GM12878 (cell line): Measurements from ENCODE around the gene RNF115. TPM values are rescaled to one million over a fixed set of nuclear protein-coding genes. Genes with fewer than 3 reads are reported as not detected.

Source experiments
- ATF2 ChIP-seq: IDR thresholded peaks from 2 replicates; pipeline ENCODE4 v1.6.1; 2012; ENCODE audit warnings: low read length, inconsistent platforms
- BCL11A ChIP-seq: IDR thresholded peaks from 2 replicates; pipeline ENCODE4 v1.6.1; 2011; ENCODE audit warnings: low read depth, low read length
- BHLHE40 ChIP-seq, 2 experiments: fragments of 450-650 bp in 1 of 2; IDR thresholded peaks; 2 replicates each; pipeline ENCODE4 v1.6.1; 2011 to 2017; ENCODE audit warnings: low read depth in 2 of 2, borderline replicate concordance in 1 of 2, improper control_type of control experiment in 1 of 2, low read length in 1 of 2, mild to moderate bottlenecking in 1 of 2
- BMI1 ChIP-seq: fragments of 450-650 bp; IDR thresholded peaks from 2 replicates; pipeline ENCODE4 v1.6.1; 2016; ENCODE audit warnings: mild to moderate bottlenecking, moderate library complexity, borderline replicate concordance
- EGR1 ChIP-seq, 2 experiments: IDR thresholded peaks; 1 replicate in 1 of 2; 2 replicates in 1 of 2; pipeline ENCODE4 v1.6.1; 2011 to 2012; ENCODE audit warnings: low read depth in 2 of 2, low read length in 2 of 2, borderline replicate concordance in 1 of 2, mild to moderate bottlenecking in 1 of 2, moderate library complexity in 1 of 2
- ESRRA ChIP-seq: IDR thresholded peaks from 2 replicates; pipeline ENCODE4 v1.6.1; 2012; ENCODE audit warnings: mild to moderate bottlenecking, low read length, improper control_type of control experiment
- KLF5 ChIP-seq: fragments of 450-650 bp; IDR thresholded peaks from 2 replicates; pipeline ENCODE4 v1.6.1; 2014; ENCODE audit warnings: mild to moderate bottlenecking; ENCODE audit not compliant: partially characterized antibody
- LARP7 ChIP-seq: fragments of 450-650 bp; IDR thresholded peaks from 2 replicates; pipeline ENCODE4 v1.6.1; 2017; ENCODE audit warnings: mild to moderate bottlenecking
- MEF2B ChIP-seq: fragments of 450-650 bp; IDR thresholded peaks from 2 replicates; pipeline ENCODE4 v1.6.1; 2018; ENCODE audit warnings: mild to moderate bottlenecking, moderate library complexity; ENCODE audit not compliant: partially characterized antibody, poor library complexity, severe bottlenecking
- NFYB ChIP-seq: IDR thresholded peaks from 2 replicates; pipeline ENCODE4 v1.6.1; 2011; ENCODE audit warnings: low read depth, mild to moderate bottlenecking, low read length, improper control_type of control experiment, moderate library complexity; ENCODE audit not compliant: insufficient read depth
- NR2C2 ChIP-seq: IDR thresholded peaks from 2 replicates; pipeline ENCODE4 v1.6.1; 2011; ENCODE audit warnings: borderline replicate concordance, low read depth; ENCODE audit not compliant: control insufficient read depth, insufficient read length
- PAX5 ChIP-seq: IDR thresholded peaks from 2 replicates; pipeline ENCODE4 v1.6.1; 2011; ENCODE audit warnings: low read depth, low read length, borderline replicate concordance
- RAD21 ChIP-seq: IDR thresholded peaks from 2 replicates; pipeline ENCODE4 v1.6.1; 2011; ENCODE audit warnings: mild to moderate bottlenecking, low read depth, low read length, moderate library complexity; ENCODE audit not compliant: insufficient read depth
- SREBF1 ChIP-seq: IDR thresholded peaks from 2 replicates; pipeline ENCODE4 v1.6.1; 2012; ENCODE audit warnings: mild to moderate bottlenecking, low read length
- STAT3 ChIP-seq: IDR thresholded peaks from 2 replicates; pipeline ENCODE4 v1.6.1; 2011; ENCODE audit warnings: low read depth, low read length, improper control_type of control experiment
- SUPT20H ChIP-seq: IDR thresholded peaks from 2 replicates; pipeline ENCODE4 v1.6.1; 2011; ENCODE audit warnings: low read depth, mild to moderate bottlenecking, low read length, moderate library complexity, borderline replicate concordance; ENCODE audit not compliant: control insufficient read depth
- TCF7 ChIP-seq: IDR thresholded peaks from 2 replicates; pipeline ENCODE4 v1.6.1; 2014; ENCODE audit warnings: antibody characterized with exemption, borderline replicate concordance
- ZBTB11 ChIP-seq: fragments of 450-650 bp; formaldehyde crosslinking; IDR thresholded peaks from 2 replicates; pipeline ENCODE4 v1.5.0; 2022; ENCODE audit warnings: mild to moderate bottlenecking, missing genetic modification characterization
- ZBTB40 ChIP-seq: fragments of 450-650 bp; IDR thresholded peaks from 2 replicates; pipeline ENCODE4 v1.6.1; 2016; ENCODE audit warnings: mild to moderate bottlenecking, moderate library complexity, borderline replicate concordance
- ZNF274 ChIP-seq: IDR thresholded peaks from one replicate; pipeline ENCODE4 v1.8.0; 2011; ENCODE audit not compliant: insufficient read length, insufficient read depth
- polyA plus RNA-seq, 11 experiments: library from polyadenylated mRNA; depleted of rRNA in 4 of 11; unstranded in 6 of 11; stranded (reverse) in 5 of 11; fragments of >200 nt; fragmentation: Nextera tagmentation in 4 of 11; fragmentation: Illumina TruSeq in 1 of 11; extraction: Ambion mirVana in 4 of 11; extraction: Trizol in 1 of 11; gene quantifications; 1 replicate in 1 of 11; 2 replicates in 10 of 11; pipeline versions ENCODE4 v1.2.1 to v1.2.3, GENCODE V29; 2011 to 2016; ENCODE audit warnings: inconsistent platforms in 2 of 11, missing spikeins in 2 of 11, low read depth in 1 of 11
- total RNA-seq, 4 experiments: library from RNA; depleted of rRNA in 3 of 4; stranded (reverse); fragments of >200 nt in 3 of 4; fragmentation: Illumina TruSeq in 1 of 4; extraction: Trizol in 1 of 4; gene quantifications; 2 replicates each; pipeline versions ENCODE4 v1.2.1 to v1.2.3, GENCODE V29; 2013 to 2021

RNF115 gene
- total and polyA plus RNA-seq, 10 of the 15 experiments (the other 5 are each of a cell fraction or from before 2014, with no cell fraction given), result 3.4 to 22.0 (median 12.9) TPM

GRCh38 chr1:145823565-145824498 is at the start of gene RNF115, which contains the start of gene POLR3C (continued):
- no peak for TF ChIP-seq SREBF1
- no peak for TF ChIP-seq STAT3
- TF ChIP-seq BMI1, result no peak
- peak; percentile 95 to 99 for TF ChIP-seq BHLHE40 (IDR thresholded peaks at IDR 0.05; ENCODE audit: borderline replicate concordance in 1 of 2, low read depth in 2 of 2, low read length in 1 of 2)
- TF ChIP-seq SUPT20H, result no peak
- TF ChIP-seq TCF7, result no peak
- TF ChIP-seq NFYB, result no peak
- TF ChIP-seq EGR1 (IDR thresholded peaks at IDR 0.05; ENCODE audit: borderline replicate concordance in 1 of 2, low read depth in 2 of 2, low read length in 2 of 2), result peak in 1 of 2 experiments; percentile 53; a peak in 1 of 3 replicates
- peak; percentile 82 for TF ChIP-seq ZBTB40
- peak; percentile 89 for TF ChIP-seq LARP7
- TF ChIP-seq RAD21, result no peak
- TF ChIP-seq NR2C2, result no peak
- TF ChIP-seq ESRRA, result peak; percentile 73; the same call in 1 of the 2 replicates
- no peak for TF ChIP-seq ZNF274
- TF ChIP-seq MEF2B, result no peak
- no peak for TF ChIP-seq ZBTB11 (CRISPR knock-in tag)
- no peak for TF ChIP-seq BCL11A
- TF ChIP-seq KLF5, result no peak
- TF ChIP-seq PAX5, result no peak
- TF ChIP-seq ATF2, result no peak
